PC-3 (cell line): Measurements from ENCODE around the gene PCGF2.

ENCODE experiments used
- EZH2phosphoT487 ChIP-seq: fragments of 300-600 bp; sonication (generic); IDR thresholded peaks from 2 replicates; pipeline ENCODE4 v1.6.1; 2018; ENCODE audit warnings: mild to moderate bottlenecking, antibody characterized with exemption, low read length, borderline replicate concordance
- TF ChIP-seq, protein P1 (sequence below): fragments of 300-600 bp; sonication (generic); conservative IDR thresholded peaks from 2 replicates; pipeline ENCODE4 v1.5.1; 2017; ENCODE audit warnings: antibody characterized with exemption, low read depth, mild to moderate bottlenecking, low read length

DNA sequence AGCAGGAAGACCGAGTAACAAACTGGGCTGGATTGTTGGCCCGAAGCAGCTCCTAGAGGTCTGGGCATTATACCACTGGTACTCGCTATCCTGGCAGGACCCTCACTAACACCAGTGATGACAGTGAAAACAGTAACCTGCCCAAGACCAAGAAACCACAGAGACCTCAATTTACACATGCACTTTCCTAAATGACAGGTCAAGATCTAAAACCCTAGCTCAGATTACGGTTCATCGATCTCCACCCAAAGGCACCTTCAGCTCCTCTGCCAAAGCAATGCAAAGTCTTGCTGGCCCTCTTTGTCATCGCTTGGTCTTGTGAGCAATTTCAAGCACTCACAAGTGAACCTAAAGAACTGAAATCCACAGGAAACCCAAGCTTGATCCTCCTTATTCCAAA, 49.7 kb upstream of the PCGF2 start:
- TF ChIP-seq, protein P1, sequence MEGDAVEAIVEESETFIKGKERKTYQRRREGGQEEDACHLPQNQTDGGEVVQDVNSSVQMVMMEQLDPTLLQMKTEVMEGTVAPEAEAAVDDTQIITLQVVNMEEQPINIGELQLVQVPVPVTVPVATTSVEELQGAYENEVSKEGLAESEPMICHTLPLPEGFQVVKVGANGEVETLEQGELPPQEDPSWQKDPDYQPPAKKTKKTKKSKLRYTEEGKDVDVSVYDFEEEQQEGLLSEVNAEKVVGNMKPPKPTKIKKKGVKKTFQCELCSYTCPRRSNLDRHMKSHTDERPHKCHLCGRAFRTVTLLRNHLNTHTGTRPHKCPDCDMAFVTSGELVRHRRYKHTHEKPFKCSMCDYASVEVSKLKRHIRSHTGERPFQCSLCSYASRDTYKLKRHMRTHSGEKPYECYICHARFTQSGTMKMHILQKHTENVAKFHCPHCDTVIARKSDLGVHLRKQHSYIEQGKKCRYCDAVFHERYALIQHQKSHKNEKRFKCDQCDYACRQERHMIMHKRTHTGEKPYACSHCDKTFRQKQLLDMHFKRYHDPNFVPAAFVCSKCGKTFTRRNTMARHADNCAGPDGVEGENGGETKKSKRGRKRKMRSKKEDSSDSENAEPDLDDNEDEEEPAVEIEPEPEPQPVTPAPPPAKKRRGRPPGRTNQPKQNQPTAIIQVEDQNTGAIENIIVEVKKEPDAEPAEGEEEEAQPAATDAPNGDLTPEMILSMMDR, result no peak
- no peak for TF ChIP-seq EZH2phosphoT487
